Gastrocnemius medialis (tissue), 4 donors: ENCODE results near the gene AOC1. TPM values are rescaled to one million over a fixed set of nuclear protein-coding genes. Genes with fewer than 3 reads are reported as not detected.

ENCODE experiments used
- ATAC-seq, 2 donors: fragments of 150-250 bp; one replicate each; pipeline ENCODE4 v1.9.1; 2016
- DNase-seq, 2 donors: peaks; one replicate each; pipeline ENCODE4 v3.0.0-alpha.2; 2019
- H3K27ac ChIP-seq, 4 donors: fragments of 200-600 bp; sonication (generic); 1 replicate in 1 of 4; 2 replicates in 3 of 4; pipeline ENCODE4 v1.5.1; 2016 to 2018; ENCODE audit warnings: mild to moderate bottlenecking in 2 of 4, moderate library complexity in 1 of 4
- H3K27me3 ChIP-seq, 3 donors: fragments of 200-600 bp; sonication (generic) in 2 of 3; 1 replicate in 1 of 3; 2 replicates in 2 of 3; pipeline versions ENCODE4 v1.5.1 to v1.6.0; 2016 to 2019; ENCODE audit warnings: mild to moderate bottlenecking in 1 of 3, moderate library complexity in 1 of 3
- H3K36me3 ChIP-seq, 2 donors: fragments of 200-600 bp; sonication (generic) in 1 of 2; one replicate each; pipeline ENCODE4 v1.5.1; 2017 to 2018
- H3K4me1 ChIP-seq, 2 donors: fragments of 200-600 bp; sonication (generic) in 1 of 2; one replicate each; pipeline ENCODE4 v1.5.1; 2016 to 2017; ENCODE audit warnings: mild to moderate bottlenecking in 2 of 2
- H3K4me3 ChIP-seq, 4 donors: fragments of 200-600 bp; sonication (generic) in 3 of 4; 1 replicate in 1 of 4; 2 replicates in 3 of 4; pipeline ENCODE4 v1.5.1; 2016 to 2019; ENCODE audit warnings: mild to moderate bottlenecking in 2 of 4
- H3K9me3 ChIP-seq, 3 donors: fragments of 200-600 bp; sonication (generic) in 2 of 3; 1 replicate in 1 of 3; 2 replicates in 2 of 3; pipeline ENCODE4 v1.5.1; 2016 to 2019
- CTCF ChIP-seq, 5 experiments: fragments of 450-650 bp in 3 of 5; fragments of 200-600 bp in 2 of 5; sonication (generic) in 2 of 5; IDR thresholded peaks in 4 of 5; conservative IDR thresholded peaks in 1 of 5; 1 replicate in 4 of 5; 2 replicates in 1 of 5; pipeline ENCODE4 v1.5.1; 2016 to 2019; ENCODE audit warnings: antibody characterized with exemption in 5 of 5, mild to moderate bottlenecking in 3 of 5, moderate library complexity in 3 of 5
- POLR2A ChIP-seq, 2 donors: fragments of 450-650 bp; IDR thresholded peaks; one replicate each; pipeline ENCODE4 v1.6.1; 2017; ENCODE audit warnings: antibody characterized with exemption in 2 of 2, mild to moderate bottlenecking in 2 of 2, moderate library complexity in 2 of 2
- in situ Hi-C, 4 donors: fragments of 200-750 bp; cut with MboI; loops; one replicate each; pipeline versions ENCODE4 v1.15.0 to v1.8.0; 2017; ENCODE audit warnings: low sequenced_read_pairs in 4 of 4
- intact Hi-C: fragments of 100-400 bp; cut with DNase I; formaldehyde crosslinking; loops from one replicate; pipeline ENCODE4 v1.15.1; 2023; ENCODE audit warnings: low total_unique reads
- total RNA-seq, 4 donors: library from RNA; depleted of rRNA; stranded (reverse); fragments of >200 nt; gene quantifications; one replicate each; pipeline versions ENCODE4 v1.1.0 to v1.2.3, GENCODE V29; 2016

AOC1 gene
- total RNA-seq, 4 donors from 2014 or later, result 1.6 TPM; not detected in 3

GRCh38 chr7:150838965-150839650 is 13.2 kb upstream of the AOC1 start:
- H3K9me3 ChIP-seq, result no peaks in the 10 kb centered on the region
- in situ Hi-C loops (no loop called here), intact Hi-C loops (no loop called here)
- ATAC-seq (no peak), DNase-seq (no peak)
- TF ChIP-seq CTCF (IDR thresholded peaks at IDR 0.05 in 4 of 5, conservative IDR thresholded peaks at IDR 0.05 in 1 of 5) (no peak), POLR2A (IDR thresholded peaks at IDR 0.05) (no peak)
- no peaks in the 10 kb centered on the region for H3K27me3 ChIP-seq
- no peaks in the 10 kb centered on the region for H3K36me3 ChIP-seq
- no peak overlapping the region for H3K27ac ChIP-seq
- no peaks in the 10 kb centered on the region for H3K4me1 ChIP-seq
- no peak overlapping the region for H3K4me3 ChIP-seq

- in situ Hi-C loops, result no loop called here
- no peaks in the 10 kb centered on the region for H3K4me1 ChIP-seq
- no peak for TF ChIP-seq POLR2A (IDR thresholded peaks at IDR 0.05)
- no peak for TF ChIP-seq CTCF (IDR thresholded peaks at IDR 0.05 in 4 of 5, conservative IDR thresholded peaks at IDR 0.05 in 1 of 5)
These were observed 10.3 kb upstream of the AOC1 start for GRCh38 chr7:150842018-150842417.

DNA sequence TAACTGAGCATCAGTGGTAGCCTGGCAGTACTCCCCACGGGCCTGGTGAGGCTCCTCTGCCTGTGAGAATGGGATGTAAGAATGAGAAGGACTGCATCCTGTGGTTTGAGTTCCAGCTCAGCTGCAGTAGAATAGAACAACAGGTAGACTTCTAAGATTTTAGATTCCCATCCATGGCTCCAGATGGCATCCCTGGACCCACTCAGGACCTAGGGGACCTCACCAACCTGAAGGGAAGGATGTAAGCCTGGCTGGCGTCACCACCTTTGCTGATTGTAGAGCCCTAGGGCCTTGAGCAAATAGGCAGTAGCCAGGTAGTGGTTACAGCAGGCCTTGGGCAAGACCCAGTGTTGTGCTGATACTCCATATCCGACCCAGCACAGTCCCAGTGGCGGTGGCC is 9.6 kb upstream of the AOC1 start:
- DNase-seq, result no peak
- Histone ChIP-seq H3K4me3 (no peak overlapping the region), H3K4me1 (no peaks in the 10 kb centered on the region), H3K9me3 (no peaks in the 10 kb centered on the region), H3K27ac (no peak overlapping the region), H3K36me3 (no peaks in the 10 kb centered on the region), H3K27me3 (no peaks in the 10 kb centered on the region)
- TF ChIP-seq POLR2A (IDR thresholded peaks at IDR 0.05), result no peak
- no peak for TF ChIP-seq CTCF (IDR thresholded peaks at IDR 0.05 in 4 of 5, conservative IDR thresholded peaks at IDR 0.05 in 1 of 5)
- in situ Hi-C loops (no loop called here), intact Hi-C loops (no loop called here)
- ATAC-seq, result no peak

More at GRCh38 chr7:150842018-150842417, 10.3 kb upstream of the AOC1 start:
- intact Hi-C loops, result no loop called here
- H3K36me3 ChIP-seq, result no peaks in the 10 kb centered on the region
- H3K9me3 ChIP-seq, result no peaks in the 10 kb centered on the region
- no peak overlapping the region for H3K27ac ChIP-seq
- DNase-seq (no peak), ATAC-seq (no peak)
- no peak overlapping the region for H3K4me3 ChIP-seq
- no peaks in the 10 kb centered on the region for H3K27me3 ChIP-seq

GRCh38 chr7:150845421-150845861 is 6.9 kb upstream of the AOC1 start:
- no peak for ATAC-seq
- no peaks in the 10 kb centered on the region for H3K9me3 ChIP-seq
- no peaks in the 10 kb centered on the region for H3K27me3 ChIP-seq
- no peaks in the 10 kb centered on the region for H3K4me1 ChIP-seq
- H3K36me3 ChIP-seq, result no peaks in the 10 kb centered on the region
- H3K27ac ChIP-seq, result no peak overlapping the region
- intact Hi-C loops, result no loop called here
- DNase-seq, result peak in 1 of 2 donors; percentile 41
- in situ Hi-C loops, result no loop called here
- no peak for TF ChIP-seq CTCF (IDR thresholded peaks at IDR 0.05 in 4 of 5, conservative IDR thresholded peaks at IDR 0.05 in 1 of 5)
- no peak for TF ChIP-seq POLR2A (IDR thresholded peaks at IDR 0.05)
- H3K4me3 ChIP-seq, result no peak overlapping the region
